NCI-H2227 (cell line): ENCODE results near the gene LMBR1L.
A peak's percentile ranks its signal among the peaks of the same experiment; 100 is the strongest.

ENCODE experiments used
- DNase-seq: peaks from one replicate; lab custom pipeline; 2025; ENCODE audit not compliant: unreplicated experiment; lab: John Stamatoyannopoulos, UW

The LMBR1L gene

GRCh38 chr12:49121047-49121696 is 10.5 kb upstream of the LMBR1L start:
- peak; percentile 38 for DNase-seq

- DNase-seq = no peak
Measured at GRCh38 chr12:49111206-49111605, 559 bp upstream of the LMBR1L start.

DNA sequence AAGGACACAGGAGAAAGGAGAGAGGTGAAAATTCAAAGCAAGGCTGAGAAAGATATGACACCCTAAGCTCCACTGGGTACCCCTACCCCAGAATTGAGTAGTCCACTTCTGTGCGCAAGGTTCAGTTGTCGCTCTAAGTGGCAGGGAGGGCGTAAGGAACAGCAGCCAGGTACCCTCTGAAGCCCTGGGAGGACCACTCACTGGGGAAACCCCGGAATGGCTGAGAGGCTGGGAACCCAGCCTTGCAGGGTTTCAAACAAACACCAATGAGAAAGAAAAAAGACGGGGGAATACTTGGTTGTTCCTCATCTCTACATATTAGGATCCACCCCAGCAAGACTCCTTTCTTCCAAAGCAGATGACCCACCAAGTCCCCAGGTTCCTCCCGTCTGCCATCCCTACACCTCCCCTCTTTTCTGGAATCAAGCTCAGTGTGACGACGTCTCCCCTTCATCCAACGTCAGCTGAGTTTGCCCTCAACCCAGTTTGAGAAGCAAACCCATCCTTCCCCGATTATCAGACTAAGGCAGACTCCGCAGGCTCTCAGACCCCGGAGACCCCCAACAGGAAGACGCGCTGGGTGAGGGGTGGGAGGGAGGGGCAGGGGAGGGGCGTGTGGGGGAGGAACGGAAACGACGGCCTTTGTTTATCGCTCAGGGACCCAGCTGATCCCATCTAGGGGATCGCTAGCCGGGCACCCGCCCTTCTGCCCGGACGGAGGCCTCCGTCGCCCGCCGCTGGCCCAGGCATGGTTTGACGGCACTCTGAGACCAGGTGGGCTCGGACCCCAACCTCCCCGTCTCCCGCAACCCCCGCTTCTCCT is 795 bp downstream of the LMBR1L start:
- no peak for DNase-seq

DNA sequence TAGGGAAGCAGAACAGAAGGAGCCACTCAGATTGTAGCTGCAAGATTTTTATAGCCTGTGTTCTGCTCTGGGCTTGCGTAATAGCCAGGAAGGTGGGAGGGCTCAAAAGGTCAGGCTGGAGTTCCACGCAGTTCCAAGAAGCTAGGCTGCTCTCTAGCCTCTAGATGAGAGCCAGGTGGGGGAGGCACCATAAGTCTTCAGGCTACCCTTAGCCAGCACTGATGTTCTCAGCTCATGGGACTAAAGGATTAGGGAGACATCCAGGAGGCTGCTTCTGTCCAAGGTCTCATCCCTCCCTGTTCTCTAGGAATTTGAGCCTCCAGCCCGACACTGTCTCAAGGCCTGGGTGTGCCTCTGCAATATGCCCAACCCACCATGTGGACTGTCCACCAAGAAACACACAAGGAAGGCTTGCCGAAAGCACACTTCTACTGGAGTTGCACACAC is 1.7 kb downstream of the LMBR1L start:
- no peak for DNase-seq

- DNase-seq = no peak
Measured at GRCh38 chr12:49105504-49106084, 5.1 kb downstream of the LMBR1L start.

DNA sequence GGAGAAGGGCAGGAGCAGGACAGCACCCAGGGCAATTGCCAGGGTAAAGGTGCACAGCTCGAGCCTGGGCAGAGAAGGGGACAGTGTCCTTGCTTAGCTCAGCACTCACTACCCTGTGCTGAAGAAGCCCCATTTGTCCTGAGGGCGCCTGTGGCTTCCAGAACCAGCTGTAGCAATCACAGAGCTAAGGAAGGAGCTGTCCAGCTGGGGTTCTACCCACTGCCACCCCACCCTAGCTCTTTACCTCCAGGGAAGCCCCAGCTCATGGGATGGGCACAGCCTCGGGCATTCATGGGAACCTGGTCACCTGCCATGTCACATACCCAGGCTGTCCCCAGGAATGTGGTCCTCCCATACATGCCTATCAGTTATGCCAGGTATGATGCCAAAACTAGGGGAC is 5.8 kb downstream of the LMBR1L start:
- DNase-seq = no peak

DNA sequence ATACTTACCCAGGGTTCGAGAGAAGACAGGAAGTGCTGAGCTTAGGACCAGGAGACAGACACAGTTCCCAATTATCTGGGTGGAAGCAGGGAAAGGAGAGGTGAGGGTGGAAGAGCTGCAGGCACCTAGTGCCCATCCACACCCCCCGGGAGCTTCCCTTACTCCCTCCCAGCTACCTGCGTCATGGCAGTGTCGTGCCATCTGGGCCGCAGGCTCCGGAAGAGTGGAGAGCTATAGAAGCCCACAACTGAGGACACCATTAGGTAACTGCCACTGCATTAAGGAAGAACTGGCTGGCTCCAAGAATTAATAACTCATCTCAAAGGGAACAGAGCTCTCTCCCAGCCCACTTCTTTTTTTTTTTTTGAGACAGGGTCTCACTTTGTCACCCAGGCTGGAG is 10.3 kb downstream of the LMBR1L start:
- DNase-seq = no peak

DNA sequence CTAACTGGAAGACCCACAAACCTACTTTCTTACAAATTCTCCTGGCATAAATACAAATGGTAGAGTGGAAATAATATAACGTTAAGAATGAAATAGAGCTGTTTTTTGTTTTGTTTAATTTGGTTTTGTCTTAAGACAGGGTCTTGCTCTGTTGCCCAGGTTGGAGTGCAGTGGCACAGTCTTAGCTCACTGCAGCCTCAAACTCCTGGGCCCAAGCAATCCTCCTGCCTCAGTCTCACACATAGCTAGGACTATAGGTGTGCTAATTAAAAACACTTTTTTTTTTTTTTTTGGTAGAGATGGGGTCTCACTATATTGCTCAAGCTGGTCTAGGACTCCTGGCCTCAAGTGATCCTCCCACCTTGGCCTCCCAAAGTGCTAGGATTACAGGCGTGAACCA is 11.9 kb downstream of the LMBR1L start:
- no peak for DNase-seq

DNA sequence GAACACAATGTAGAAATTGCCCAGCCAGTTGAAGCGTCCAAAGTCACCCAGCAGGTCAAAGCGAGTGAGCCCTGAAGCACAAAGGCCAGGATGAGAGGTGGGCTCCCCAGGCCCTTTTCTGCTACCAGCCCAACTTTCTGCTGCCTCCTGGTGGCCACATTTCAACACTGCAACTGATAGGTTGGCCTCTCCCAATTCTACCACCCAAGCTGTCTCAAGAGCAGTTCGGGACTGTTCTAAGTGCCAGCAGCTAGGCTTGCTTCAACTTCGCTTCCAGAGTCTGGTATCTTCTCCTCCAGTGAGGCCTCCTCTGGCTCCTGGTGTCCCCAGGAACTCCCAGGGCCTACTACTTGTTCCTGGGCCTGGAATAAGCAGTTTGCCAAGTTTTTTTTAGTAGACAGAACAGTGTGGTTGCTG is 12.6 kb downstream of the LMBR1L start:
- peak; percentile 40 for DNase-seq

DNA sequence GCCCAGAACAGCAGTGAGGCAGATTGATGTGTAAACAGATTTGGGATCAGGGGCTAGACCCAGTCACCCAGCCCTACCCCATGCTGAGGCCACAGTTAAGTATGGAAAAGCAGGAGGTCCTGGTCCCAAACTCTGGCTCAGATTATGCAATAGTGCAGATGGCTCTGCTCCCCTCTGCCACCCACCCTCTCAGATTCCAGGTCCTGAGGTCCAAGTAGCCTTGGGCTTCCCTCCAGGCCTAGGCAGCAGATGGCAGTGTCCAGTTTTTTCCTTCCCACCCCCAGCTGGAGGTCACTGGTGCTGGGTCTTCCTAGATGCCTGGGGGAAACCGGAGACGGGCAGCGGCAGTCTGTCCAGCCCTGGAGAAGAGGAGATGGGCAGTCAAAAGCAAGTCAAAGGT is 13.3 kb downstream of the LMBR1L start:
- no peak for DNase-seq

DNA sequence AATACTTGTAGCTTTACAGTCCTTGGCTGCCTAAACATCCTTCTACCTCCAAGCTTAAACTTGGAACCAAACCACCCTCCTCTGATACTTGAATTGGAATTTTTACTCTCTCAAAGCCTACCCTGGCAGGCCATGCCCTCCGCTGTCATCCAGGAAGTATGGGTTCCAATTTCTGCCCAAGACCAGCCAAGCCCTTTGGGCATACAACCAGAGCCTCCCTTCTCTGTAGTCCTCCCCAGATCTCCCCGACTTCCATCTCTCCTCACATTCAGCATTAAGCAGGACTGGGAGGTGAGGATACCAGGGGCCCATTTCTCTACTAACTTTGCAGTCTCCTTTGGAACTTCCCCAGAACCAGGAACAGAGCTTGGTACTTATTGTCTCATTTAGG is 15.7 kb downstream of the LMBR1L start:
- no peak for DNase-seq

GRCh38 chr12:49094160-49094974 is 16.3 kb downstream of the LMBR1L start, which contains the start of gene DHH:
Gene DHH (minus strand): TSS chr12:49094801. CDS start chr12:49094512, 289 bp downstream.
- peak; percentile 41 for DNase-seq

GRCh38 chr12:49093792-49094159 is 16.9 kb downstream of the LMBR1L start:
- peak; percentile 8 for DNase-seq

GRCh38 chr12:49092816-49093406 is 17.7 kb downstream of the LMBR1L start:
- no peak for DNase-seq

- peak; percentile 55 for DNase-seq
Measured at GRCh38 chr12:49092086-49092815, 18.4 kb downstream of the LMBR1L start.

GRCh38 chr12:49091836-49092085 is 18.9 kb downstream of the LMBR1L start:
- no peak for DNase-seq

DNA sequence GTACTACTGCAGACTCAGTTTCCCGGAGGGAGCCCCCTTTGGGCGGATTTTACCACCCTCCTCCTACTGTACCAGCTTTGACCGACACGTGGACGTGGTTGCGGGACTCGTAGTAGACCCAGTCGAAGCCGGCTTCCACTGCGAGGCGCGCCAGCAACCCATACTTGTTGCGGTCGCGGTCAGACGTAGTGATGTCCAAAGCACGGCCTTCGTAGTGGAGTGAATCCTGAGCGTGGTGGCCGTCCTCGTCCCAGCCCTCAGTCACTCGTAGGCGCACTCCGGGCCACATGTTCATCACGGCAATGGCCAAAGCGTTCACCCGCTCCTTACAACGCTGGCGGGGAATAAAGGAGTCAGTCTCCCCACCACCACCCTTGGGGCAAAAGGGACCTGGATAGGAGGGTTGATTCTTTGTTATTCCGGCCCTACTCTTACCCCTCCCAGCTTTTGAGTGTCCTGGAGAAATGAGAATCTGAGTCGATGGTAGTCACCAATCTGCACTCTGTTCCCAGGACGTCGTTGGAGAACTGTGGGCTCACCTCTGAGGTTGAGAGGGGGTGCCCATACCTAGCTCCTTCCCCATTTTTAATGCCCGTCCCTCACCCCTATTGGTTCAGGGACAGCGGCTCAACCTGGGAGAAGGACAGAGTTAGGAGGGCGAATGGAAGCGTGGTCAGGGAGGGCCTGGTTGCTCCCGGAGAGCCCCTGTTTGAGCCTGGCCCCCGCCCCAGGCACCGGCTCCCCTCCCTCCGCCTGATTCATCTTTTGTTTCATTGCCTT is 19.4 kb downstream of the LMBR1L start:
- no peak for DNase-seq

DNA sequence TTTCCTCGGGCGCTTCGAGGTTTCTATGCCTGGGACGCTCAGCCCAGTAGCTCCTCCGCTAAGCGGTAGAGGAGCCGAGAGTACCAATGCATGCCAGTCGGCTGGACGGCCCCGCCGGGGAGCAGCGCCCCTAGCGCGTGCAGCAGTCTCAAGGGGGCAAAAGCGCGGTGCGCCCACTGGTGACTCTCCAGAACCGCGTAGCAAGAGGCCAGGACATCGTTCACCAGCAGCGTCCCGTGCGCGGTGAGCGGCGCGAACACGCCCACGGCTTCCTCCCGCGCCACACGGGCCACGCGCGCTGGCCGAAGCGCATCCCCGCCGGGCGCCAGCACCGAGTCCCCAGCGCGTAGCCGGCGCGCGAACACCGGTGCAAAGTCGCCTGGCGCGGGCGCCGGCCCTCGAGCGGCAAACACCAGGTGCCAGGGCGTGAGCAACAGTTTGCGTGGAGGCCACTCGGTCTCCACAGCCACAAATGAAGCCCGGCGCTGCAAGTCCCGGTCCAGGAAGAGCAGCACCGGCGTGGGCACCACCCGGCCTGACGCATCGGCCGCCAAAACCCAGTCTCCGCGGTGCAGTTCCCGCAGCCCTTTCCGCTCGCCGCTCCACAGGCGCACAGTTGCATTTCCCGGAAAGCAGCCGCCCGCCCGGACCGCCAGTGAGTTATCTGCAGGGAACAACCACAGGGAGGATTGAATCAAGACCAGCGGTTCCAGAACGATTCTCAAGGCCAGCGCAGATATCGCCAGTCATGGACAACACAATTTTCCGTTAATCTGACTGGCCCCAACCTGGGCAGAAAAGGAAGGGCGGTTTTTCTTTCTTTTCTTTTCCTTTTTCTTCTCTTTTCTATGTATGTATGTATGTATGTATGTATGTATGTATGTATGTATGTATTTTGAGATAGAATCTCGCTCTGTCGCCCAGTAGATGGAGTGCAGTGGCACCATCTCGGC is 20.6 kb downstream of the LMBR1L start:
- DNase-seq = peak; percentile 46

- DNase-seq = no peak
Measured at GRCh38 chr12:49088932-49089330, 21.7 kb downstream of the LMBR1L start.
